HCT116 (cell line): Measurements from ENCODE around the gene NUDT22. TPM values are rescaled to one million over a fixed set of nuclear protein-coding genes. Genes with fewer than 3 reads are reported as not detected.

ENCODE experiments used
- ATAC-seq: fragments of 200-7000 bp; cut with Tn5 transposase; 2 replicates; pipeline ENCODE4 v1.9.1; 2020; ENCODE audit warnings: mild to moderate bottlenecking, moderate library complexity
- BruUV-seq: library from RNA; stranded (reverse); fragments of 400-500 nt; replicated peaks from 2 replicates; lab custom pipeline; 2021; lab: Mats Ljungman, UMichigan
- CTCF ChIA-PET: fragments of 300-600 bp; sonication (Branson Sonifier 250); formaldehyde crosslinking; loops from one replicate; lab custom pipeline; 2021; ENCODE audit warnings: antibody characterized with exemption; lab: Charles Lee
- POLR2A ChIA-PET: fragments of 300-600, 350-600 bp; sonication (Branson Sonifier 250); formaldehyde crosslinking; loops from one replicate; lab custom pipeline; 2021; ENCODE audit warnings: antibody characterized with exemption; lab: Charles Lee
- RAD21 ChIA-PET, 2 experiments: fragments of 300-600 bp; sonication (Branson Sonifier 250); formaldehyde crosslinking; loops; one replicate each; lab custom pipeline; 2023; ENCODE audit warnings: low total read pairs in 2 of 2; ENCODE audit not compliant: uncharacterized antibody in 2 of 2, unreplicated experiment in 2 of 2, low non-redundant PET in 1 of 2; lab: Charles Lee
- DNase-seq: peaks from one replicate; pipeline ENCODE4 v3.0.0-alpha.2; 2010; ENCODE audit warnings: low read depth, low spot score
- H2AFZ ChIP-seq: fragments of 200-600 bp; shearing (Covaris generic), sonication (generic); 2 replicates; pipeline ENCODE4 v1.6.1; 2017; ENCODE audit warnings: low read depth, mixed run types, mixed read lengths, antibody characterized with exemption, low read length; ENCODE audit not compliant: poor library complexity, severe bottlenecking
- H3K27ac ChIP-seq: 2 replicates; pipeline ENCODE4 v1.5.1; 2012; ENCODE audit warnings: low read depth, low read length
- H3K27me3 ChIP-seq: fragments of 200-600 bp; sonication (generic); 2 replicates; pipeline ENCODE4 v1.6.1; 2016; ENCODE audit warnings: mixed run types, low read length, mixed read lengths; ENCODE audit not compliant: insufficient read depth
- H3K36me3 ChIP-seq, 2 experiments: fragments of 200-500 bp in 1 of 2; fragments of 200-600 bp in 1 of 2; sonication (Bioruptor generic) in 1 of 2; sonication (generic) in 1 of 2; 2 replicates each; pipeline versions ENCODE4 v1.5.1 to v1.6.1; 2014 to 2016; ENCODE audit warnings: low read length in 2 of 2, inconsistent platforms in 1 of 2, mixed read lengths in 1 of 2, mixed run types in 1 of 2; ENCODE audit not compliant: insufficient read depth in 2 of 2, control insufficient read depth in 1 of 2
- H3K4me1 ChIP-seq, 2 experiments: fragments of 200-600 bp in 1 of 2; sonication (generic) in 1 of 2; 2 replicates each; pipeline versions ENCODE4 v1.5.1 to v1.6.1; 2012 to 2017; ENCODE audit warnings: low read length in 2 of 2, inconsistent platforms in 1 of 2, mild to moderate bottlenecking in 1 of 2, mixed read lengths in 1 of 2, mixed run types in 1 of 2, moderate library complexity in 1 of 2; ENCODE audit not compliant: insufficient read depth in 2 of 2, control insufficient read depth in 1 of 2
- H3K4me2 ChIP-seq: fragments of 200-600 bp; sonication (generic); 2 replicates; pipeline ENCODE4 v1.6.1; 2017; ENCODE audit warnings: mixed run types, low read length, mixed read lengths
- H3K4me3 ChIP-seq, 2 experiments: fragments of 200-600 bp in 1 of 2; sonication (generic) in 1 of 2; replicated peaks in 1 of 2; 2 replicates each; pipeline ENCODE4 v1.5.1; 2011 to 2016; ENCODE audit warnings: low read length in 2 of 2, control low read depth in 1 of 2, low read depth in 1 of 2, mild to moderate bottlenecking in 1 of 2, mixed read lengths in 1 of 2, mixed run types in 1 of 2
- H3K79me2 ChIP-seq: fragments of 200-600 bp; sonication (generic); 2 replicates; pipeline ENCODE4 v1.6.1; 2017; ENCODE audit warnings: mild to moderate bottlenecking, mixed run types, low read length, moderate library complexity, mixed read lengths; ENCODE audit not compliant: insufficient read depth
- H3K9ac ChIP-seq: fragments of 200-600 bp; sonication (generic); 2 replicates; pipeline ENCODE4 v1.6.1; 2016; ENCODE audit warnings: low read length, mixed read lengths
- H3K9me2 ChIP-seq: fragments of 200-600 bp; sonication (generic), shearing (Covaris generic); 2 replicates; pipeline ENCODE4 v1.6.1; 2017; ENCODE audit warnings: mixed run types, mild to moderate bottlenecking, moderate library complexity; ENCODE audit not compliant: insufficient read depth
- H3K9me3 ChIP-seq, 2 experiments: fragments of 200-500 bp in 1 of 2; fragments of 200-600 bp in 1 of 2; sonication (Bioruptor generic) in 1 of 2; sonication (generic) in 1 of 2; 2 replicates each; pipeline ENCODE4 v1.6.1; 2014 to 2017; ENCODE audit warnings: low read length in 2 of 2, mixed read lengths in 2 of 2, inconsistent platforms in 1 of 2, low read depth in 1 of 2, mild to moderate bottlenecking in 1 of 2, mixed run types in 1 of 2, moderate library complexity in 1 of 2; ENCODE audit not compliant: control insufficient read depth in 1 of 2, insufficient read depth in 1 of 2
- H4K20me1 ChIP-seq: fragments of 200-600 bp; sonication (generic), shearing (Covaris generic); 2 replicates; pipeline ENCODE4 v1.6.1; 2017; ENCODE audit warnings: mixed run types, mild to moderate bottlenecking, moderate library complexity; ENCODE audit not compliant: insufficient read depth
- CBX3 ChIP-seq: IDR thresholded peaks from 2 replicates; pipeline ENCODE4 v1.6.1; 2012; ENCODE audit warnings: low read depth
- EZH2 ChIP-seq: fragments of 200-600 bp; sonication (generic); IDR thresholded peaks from 2 replicates; pipeline ENCODE4 v1.6.1; 2017; ENCODE audit warnings: antibody characterized with exemption, mixed run types
- EZH2phosphoT487 ChIP-seq: fragments of 200-600 bp; IDR thresholded peaks from 2 replicates; pipeline ENCODE4 v1.6.1; 2018; ENCODE audit warnings: antibody characterized with exemption, borderline replicate concordance
- POLR2A ChIP-seq: IDR thresholded peaks from 2 replicates; pipeline ENCODE4 v1.7.0; 2011; ENCODE audit warnings: borderline replicate concordance; ENCODE audit not compliant: insufficient read depth, insufficient read length; ENCODE audit errors: extremely low read depth
- POLR2AphosphoS5 ChIP-seq: IDR thresholded peaks from 2 replicates; pipeline ENCODE4 v1.6.1; 2011; ENCODE audit warnings: mild to moderate bottlenecking, low read depth, low read length, moderate library complexity
- RAD21 ChIP-seq: IDR thresholded peaks from 2 replicates; pipeline ENCODE4 v1.6.1; 2012; ENCODE audit warnings: low read depth, mild to moderate bottlenecking
- SP1 ChIP-seq: IDR thresholded peaks from 2 replicates; pipeline ENCODE4 v1.6.1; 2012; ENCODE audit warnings: low read depth
- ZFX ChIP-seq: fragments of 450-650 bp; IDR thresholded peaks from 2 replicates; pipeline ENCODE4 v1.6.1; 2017
- intact Hi-C: fragments of 100-400 bp; cut with micrococcal nuclease; formaldehyde crosslinking; loops from 2 replicates; pipeline ENCODE4 v1.10.0; 2022
- total RNA-seq: library from RNA; stranded (reverse); gene quantifications from one replicate; pipeline ENCODE4 v1.2.1, GENCODE V29; 2021; ENCODE audit not compliant: unreplicated experiment
- TF ChIP-seq, protein P1 (sequence below), 3 experiments: fragments of 200-600 bp in 1 of 3; sonication (generic) in 1 of 3; IDR thresholded peaks in 2 of 3; conservative IDR thresholded peaks in 1 of 3; 2 replicates each; pipeline ENCODE4 v1.5.1; 2012 to 2017; ENCODE audit warnings: low read depth in 2 of 3, low read length in 2 of 3, antibody characterized with exemption in 1 of 3, borderline replicate concordance in 1 of 3, control low read depth in 1 of 3, mild to moderate bottlenecking in 1 of 3, mixed read lengths in 1 of 3, mixed run types in 1 of 3, moderate library complexity in 1 of 3; ENCODE audit not compliant: insufficient read depth in 1 of 3
- TF ChIP-seq, protein P2 (sequence below): IDR thresholded peaks from 2 replicates; pipeline ENCODE4 v1.6.1; 2011; ENCODE audit warnings: mild to moderate bottlenecking, low read length, moderate library complexity; ENCODE audit not compliant: insufficient replicate concordance; ENCODE audit errors: extremely low read depth

The NUDT22 gene
- total RNA-seq, 1 experiment from 2014 or later, result 70.9 TPM

DNA sequence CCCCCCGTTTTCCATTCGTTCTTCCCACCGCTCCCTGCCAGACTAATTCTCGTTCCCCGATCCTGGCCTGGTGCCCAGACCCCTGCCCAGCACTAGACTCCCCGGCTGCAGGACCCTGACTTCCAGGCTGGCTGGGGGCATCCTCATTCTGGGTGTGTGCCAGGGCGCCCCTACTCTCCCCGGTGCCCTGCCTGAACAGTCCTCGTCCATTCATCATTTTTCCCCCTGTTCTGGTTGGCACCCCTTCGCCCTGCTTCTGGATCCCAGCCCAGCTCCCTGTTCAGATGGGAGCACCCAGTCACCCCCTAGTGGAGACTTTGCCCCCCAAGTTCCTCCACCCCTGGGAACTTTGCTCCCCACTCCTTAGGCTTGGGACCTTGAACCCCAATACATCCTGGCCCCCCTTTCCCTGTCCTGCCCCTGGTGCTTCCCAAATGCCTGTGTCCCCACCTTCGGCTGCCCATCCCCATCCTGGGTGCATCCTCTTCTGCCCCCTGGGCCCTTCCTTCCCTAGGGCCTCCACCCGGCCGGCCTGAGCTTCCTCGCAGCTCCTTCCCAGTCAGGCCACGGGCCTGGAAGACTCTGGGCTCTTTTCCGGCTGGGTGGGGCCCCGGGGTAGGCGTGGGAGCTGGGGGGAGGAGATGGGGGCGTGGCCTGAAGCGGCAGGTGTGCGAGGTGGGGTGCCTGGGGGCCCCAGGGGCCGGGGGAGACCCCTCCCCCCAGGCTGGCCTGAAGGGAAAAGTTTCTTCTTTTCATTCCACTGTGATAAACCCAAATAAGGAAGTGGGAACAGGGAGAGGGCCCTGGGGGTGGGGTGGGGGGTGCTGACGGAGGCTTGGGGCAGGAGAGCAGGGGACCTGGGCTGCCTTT is 26.2 kb downstream of the NUDT22 start:
- POLR2A ChIA-PET, result interaction anchor here (0.7 to 1.9 kb wide), 8 partner anchors 9 to 103 kb away, joined by 3 to 10 read pairs (median 4); partner anchors contain the start of genes FKBP2, PRDX5 and TRMT112
- no TSS peak for BruUV-seq
- Histone ChIP-seq H3K27me3 (no peaks in the 10 kb centered on the region), H3K79me2 (peaks cover 35% of the 10 kb centered on the region), H3K9me3 (no peaks in the 10 kb centered on the region), H3K36me3 (peaks cover 11 to 25% of the 10 kb centered on the region in 2 experiments; a peak in 3 of 4 replicates), H3K4me3 (peak overlapping the region; percentile 96 to 98), H3K9me2 (no peaks in the 10 kb centered on the region), H3K4me1 (peaks cover 28 to 63% of the 10 kb centered on the region in 2 experiments), H3K27ac (peak overlapping the region; percentile 89), H3K9ac (peak overlapping the region; percentile 97), H3K4me2 (peak overlapping the region; percentile 95), H4K20me1 (no peaks in the 10 kb centered on the region), H2AFZ (no peak overlapping the region)
- DNase-seq, result no peak
- intact Hi-C loops, result no loop called here
- peak; percentile 91 for TF ChIP-seq POLR2AphosphoS5
- TF ChIP-seq EZH2phosphoT487, result no peak
- TF ChIP-seq, protein P1, sequence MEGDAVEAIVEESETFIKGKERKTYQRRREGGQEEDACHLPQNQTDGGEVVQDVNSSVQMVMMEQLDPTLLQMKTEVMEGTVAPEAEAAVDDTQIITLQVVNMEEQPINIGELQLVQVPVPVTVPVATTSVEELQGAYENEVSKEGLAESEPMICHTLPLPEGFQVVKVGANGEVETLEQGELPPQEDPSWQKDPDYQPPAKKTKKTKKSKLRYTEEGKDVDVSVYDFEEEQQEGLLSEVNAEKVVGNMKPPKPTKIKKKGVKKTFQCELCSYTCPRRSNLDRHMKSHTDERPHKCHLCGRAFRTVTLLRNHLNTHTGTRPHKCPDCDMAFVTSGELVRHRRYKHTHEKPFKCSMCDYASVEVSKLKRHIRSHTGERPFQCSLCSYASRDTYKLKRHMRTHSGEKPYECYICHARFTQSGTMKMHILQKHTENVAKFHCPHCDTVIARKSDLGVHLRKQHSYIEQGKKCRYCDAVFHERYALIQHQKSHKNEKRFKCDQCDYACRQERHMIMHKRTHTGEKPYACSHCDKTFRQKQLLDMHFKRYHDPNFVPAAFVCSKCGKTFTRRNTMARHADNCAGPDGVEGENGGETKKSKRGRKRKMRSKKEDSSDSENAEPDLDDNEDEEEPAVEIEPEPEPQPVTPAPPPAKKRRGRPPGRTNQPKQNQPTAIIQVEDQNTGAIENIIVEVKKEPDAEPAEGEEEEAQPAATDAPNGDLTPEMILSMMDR (IDR thresholded peaks at IDR 0.05 in 2 of 3, conservative IDR thresholded peaks at IDR 0.05 in 1 of 3; ENCODE audit: borderline replicate concordance in 1 of 3, insufficient read depth in 1 of 3, low read depth in 2 of 3, low read length in 2 of 3), result peak in 2 of 3 experiments; percentile 30 to 49; a peak in 4 of 6 replicates
- TF ChIP-seq EZH2, result no peak
- TF ChIP-seq, protein P2, sequence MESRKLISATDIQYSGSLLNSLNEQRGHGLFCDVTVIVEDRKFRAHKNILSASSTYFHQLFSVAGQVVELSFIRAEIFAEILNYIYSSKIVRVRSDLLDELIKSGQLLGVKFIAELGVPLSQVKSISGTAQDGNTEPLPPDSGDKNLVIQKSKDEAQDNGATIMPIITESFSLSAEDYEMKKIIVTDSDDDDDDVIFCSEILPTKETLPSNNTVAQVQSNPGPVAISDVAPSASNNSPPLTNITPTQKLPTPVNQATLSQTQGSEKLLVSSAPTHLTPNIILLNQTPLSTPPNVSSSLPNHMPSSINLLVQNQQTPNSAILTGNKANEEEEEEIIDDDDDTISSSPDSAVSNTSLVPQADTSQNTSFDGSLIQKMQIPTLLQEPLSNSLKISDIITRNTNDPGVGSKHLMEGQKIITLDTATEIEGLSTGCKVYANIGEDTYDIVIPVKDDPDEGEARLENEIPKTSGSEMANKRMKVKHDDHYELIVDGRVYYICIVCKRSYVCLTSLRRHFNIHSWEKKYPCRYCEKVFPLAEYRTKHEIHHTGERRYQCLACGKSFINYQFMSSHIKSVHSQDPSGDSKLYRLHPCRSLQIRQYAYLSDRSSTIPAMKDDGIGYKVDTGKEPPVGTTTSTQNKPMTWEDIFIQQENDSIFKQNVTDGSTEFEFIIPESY, result no peak
- TF ChIP-seq RAD21, result no peak
- no peak for TF ChIP-seq SP1
- no peak for TF ChIP-seq CBX3
- TF ChIP-seq POLR2A, result peak; percentile 44
- TF ChIP-seq ZFX, result peak; percentile 41; the same call in 1 of the 2 replicates
- RAD21 ChIA-PET, result interaction anchor here (0.6 to 1.3 kb wide), 3 partner anchors 36 to 48 kb away, joined by 3 to 4 read pairs (median 4); no protein-coding TSS in a partner anchor
- peak; percentile 54 for ATAC-seq
- CTCF ChIA-PET, result interaction anchor here (1.0 to 1.5 kb wide), 5 partner anchors 11 to 104 kb away, joined by 3 to 11 read pairs (median 3); partner anchors contain the start of genes NUDT22 and TRPT1
